Right lobe of liver (tissue), 4 donors: ENCODE measurements around the gene CDKL1.

Source experiments
- POLR2A ChIP-seq: fragments of 450-650 bp; IDR thresholded peaks from one replicate; pipeline ENCODE4 v1.6.1; 2017; ENCODE audit warnings: antibody characterized with exemption, mild to moderate bottlenecking
- TF ChIP-seq, protein P1 (sequence below), 4 donors: fragments of 200-600 bp in 3 of 4; fragments of 450-650 bp in 1 of 4; IDR thresholded peaks; one replicate each; pipeline versions ENCODE4 v1.5.1 to v1.8.0; 2016 to 2022; ENCODE audit warnings: antibody characterized with exemption in 4 of 4, mild to moderate bottlenecking in 2 of 4
- donor health status: DM: no; HTN: no; CAD: no.
- donor health status: DM: no; HTN: no; CAD: no.
- donor health status: DM: no; HTN: yes; CAD: no.

DNA sequence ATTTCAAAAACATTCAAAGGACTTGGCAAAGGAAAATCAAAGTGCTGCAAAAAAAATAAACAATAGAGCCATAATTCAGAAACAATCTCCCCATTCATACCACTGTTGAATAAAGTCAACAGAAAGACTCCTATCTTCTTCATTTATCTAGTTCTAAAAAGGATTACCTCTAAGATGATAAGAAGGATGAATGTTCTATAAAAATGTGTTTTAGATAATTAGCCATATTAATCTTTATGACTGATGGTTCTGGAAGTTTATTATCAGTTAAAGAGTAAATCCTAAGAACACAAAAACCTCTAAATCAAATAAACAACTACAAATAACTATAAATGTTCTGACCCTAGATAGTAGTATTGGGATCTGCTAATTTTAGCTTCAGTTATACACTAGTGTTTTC, 37.8 kb upstream of the CDKL1 start:
- TF ChIP-seq, protein P1, sequence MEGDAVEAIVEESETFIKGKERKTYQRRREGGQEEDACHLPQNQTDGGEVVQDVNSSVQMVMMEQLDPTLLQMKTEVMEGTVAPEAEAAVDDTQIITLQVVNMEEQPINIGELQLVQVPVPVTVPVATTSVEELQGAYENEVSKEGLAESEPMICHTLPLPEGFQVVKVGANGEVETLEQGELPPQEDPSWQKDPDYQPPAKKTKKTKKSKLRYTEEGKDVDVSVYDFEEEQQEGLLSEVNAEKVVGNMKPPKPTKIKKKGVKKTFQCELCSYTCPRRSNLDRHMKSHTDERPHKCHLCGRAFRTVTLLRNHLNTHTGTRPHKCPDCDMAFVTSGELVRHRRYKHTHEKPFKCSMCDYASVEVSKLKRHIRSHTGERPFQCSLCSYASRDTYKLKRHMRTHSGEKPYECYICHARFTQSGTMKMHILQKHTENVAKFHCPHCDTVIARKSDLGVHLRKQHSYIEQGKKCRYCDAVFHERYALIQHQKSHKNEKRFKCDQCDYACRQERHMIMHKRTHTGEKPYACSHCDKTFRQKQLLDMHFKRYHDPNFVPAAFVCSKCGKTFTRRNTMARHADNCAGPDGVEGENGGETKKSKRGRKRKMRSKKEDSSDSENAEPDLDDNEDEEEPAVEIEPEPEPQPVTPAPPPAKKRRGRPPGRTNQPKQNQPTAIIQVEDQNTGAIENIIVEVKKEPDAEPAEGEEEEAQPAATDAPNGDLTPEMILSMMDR (IDR thresholded peaks at IDR 0.05) = no peak
- no peak for TF ChIP-seq POLR2A
